ENCODE results near the gene RMDN2.

DNA sequence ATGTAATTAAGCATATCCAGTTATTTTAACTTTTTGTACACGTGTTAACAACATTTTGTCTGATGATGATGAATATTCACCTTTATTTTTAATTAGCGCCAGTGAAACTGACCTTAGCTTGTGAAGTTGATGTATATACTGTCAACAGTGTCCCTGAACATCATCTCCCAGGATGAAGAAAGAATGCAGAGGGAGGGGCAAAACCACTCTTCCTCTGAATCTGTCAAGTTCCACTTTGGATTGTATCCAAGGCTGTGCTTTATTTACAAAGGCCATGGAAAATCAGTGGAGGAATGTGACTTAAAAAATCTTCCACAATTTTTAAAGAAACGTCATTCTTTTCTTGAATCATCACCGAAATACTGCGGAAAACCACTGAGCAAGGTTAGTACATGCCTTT, 4.5 kb upstream of the RMDN2 start:
- no peak for TF ChIP-seq SIN3A (IDR thresholded peaks at IDR 0.05; ENCODE audit: borderline replicate concordance, insufficient read depth, low read depth, low read length)
- TF ChIP-seq POLR2AphosphoS5 (IDR thresholded peaks at IDR 0.05; ENCODE audit: low read depth, low read length) = no peak
- TF ChIP-seq, protein P1, sequence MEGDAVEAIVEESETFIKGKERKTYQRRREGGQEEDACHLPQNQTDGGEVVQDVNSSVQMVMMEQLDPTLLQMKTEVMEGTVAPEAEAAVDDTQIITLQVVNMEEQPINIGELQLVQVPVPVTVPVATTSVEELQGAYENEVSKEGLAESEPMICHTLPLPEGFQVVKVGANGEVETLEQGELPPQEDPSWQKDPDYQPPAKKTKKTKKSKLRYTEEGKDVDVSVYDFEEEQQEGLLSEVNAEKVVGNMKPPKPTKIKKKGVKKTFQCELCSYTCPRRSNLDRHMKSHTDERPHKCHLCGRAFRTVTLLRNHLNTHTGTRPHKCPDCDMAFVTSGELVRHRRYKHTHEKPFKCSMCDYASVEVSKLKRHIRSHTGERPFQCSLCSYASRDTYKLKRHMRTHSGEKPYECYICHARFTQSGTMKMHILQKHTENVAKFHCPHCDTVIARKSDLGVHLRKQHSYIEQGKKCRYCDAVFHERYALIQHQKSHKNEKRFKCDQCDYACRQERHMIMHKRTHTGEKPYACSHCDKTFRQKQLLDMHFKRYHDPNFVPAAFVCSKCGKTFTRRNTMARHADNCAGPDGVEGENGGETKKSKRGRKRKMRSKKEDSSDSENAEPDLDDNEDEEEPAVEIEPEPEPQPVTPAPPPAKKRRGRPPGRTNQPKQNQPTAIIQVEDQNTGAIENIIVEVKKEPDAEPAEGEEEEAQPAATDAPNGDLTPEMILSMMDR (IDR thresholded peaks at IDR 0.05) = no peak
- TF ChIP-seq, protein P2, sequence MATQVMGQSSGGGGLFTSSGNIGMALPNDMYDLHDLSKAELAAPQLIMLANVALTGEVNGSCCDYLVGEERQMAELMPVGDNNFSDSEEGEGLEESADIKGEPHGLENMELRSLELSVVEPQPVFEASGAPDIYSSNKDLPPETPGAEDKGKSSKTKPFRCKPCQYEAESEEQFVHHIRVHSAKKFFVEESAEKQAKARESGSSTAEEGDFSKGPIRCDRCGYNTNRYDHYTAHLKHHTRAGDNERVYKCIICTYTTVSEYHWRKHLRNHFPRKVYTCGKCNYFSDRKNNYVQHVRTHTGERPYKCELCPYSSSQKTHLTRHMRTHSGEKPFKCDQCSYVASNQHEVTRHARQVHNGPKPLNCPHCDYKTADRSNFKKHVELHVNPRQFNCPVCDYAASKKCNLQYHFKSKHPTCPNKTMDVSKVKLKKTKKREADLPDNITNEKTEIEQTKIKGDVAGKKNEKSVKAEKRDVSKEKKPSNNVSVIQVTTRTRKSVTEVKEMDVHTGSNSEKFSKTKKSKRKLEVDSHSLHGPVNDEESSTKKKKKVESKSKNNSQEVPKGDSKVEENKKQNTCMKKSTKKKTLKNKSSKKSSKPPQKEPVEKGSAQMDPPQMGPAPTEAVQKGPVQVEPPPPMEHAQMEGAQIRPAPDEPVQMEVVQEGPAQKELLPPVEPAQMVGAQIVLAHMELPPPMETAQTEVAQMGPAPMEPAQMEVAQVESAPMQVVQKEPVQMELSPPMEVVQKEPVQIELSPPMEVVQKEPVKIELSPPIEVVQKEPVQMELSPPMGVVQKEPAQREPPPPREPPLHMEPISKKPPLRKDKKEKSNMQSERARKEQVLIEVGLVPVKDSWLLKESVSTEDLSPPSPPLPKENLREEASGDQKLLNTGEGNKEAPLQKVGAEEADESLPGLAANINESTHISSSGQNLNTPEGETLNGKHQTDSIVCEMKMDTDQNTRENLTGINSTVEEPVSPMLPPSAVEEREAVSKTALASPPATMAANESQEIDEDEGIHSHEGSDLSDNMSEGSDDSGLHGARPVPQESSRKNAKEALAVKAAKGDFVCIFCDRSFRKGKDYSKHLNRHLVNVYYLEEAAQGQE (IDR thresholded peaks at IDR 0.05; ENCODE audit: insufficient read depth in 1 of 2, low read depth in 2 of 2, low read length in 1 of 2) = no peak
